Smooth muscle cell (in vitro differentiated cells): ENCODE measurements around the gene PCGF6. TPM values are rescaled to one million over a fixed set of nuclear protein-coding genes. Genes with fewer than 3 reads are reported as not detected.
A peak's percentile ranks its signal among the peaks of the same experiment; 100 is the strongest.

Source experiments
- DNase-seq: peaks from one replicate; lab custom pipeline; 2025; ENCODE audit not compliant: unreplicated experiment; lab: John Stamatoyannopoulos, UW
- H2AFZ ChIP-seq: fragments of 200-600 bp; sonication (generic); 2 replicates; pipeline ENCODE4 v1.6.0; 2016; ENCODE audit warnings: antibody characterized with exemption, low read depth, mild to moderate bottlenecking
- H3F3A ChIP-seq: fragments of 200-600 bp; sonication (generic); 2 replicates; pipeline ENCODE4 v1.6.0; 2017; ENCODE audit warnings: antibody characterized with exemption, low read depth
- H3K27ac ChIP-seq: fragments of 200-600 bp; sonication (generic); 2 replicates; pipeline ENCODE4 v1.5.1; 2016; ENCODE audit warnings: low read depth, mild to moderate bottlenecking
- H3K27me3 ChIP-seq: fragments of 200-600 bp; sonication (generic); 2 replicates; pipeline ENCODE4 v1.6.1; 2016; ENCODE audit warnings: low read depth, mild to moderate bottlenecking
- H3K36me3 ChIP-seq: fragments of 200-600 bp; sonication (generic); 2 replicates; pipeline ENCODE4 v1.5.1; 2016; ENCODE audit warnings: low read depth
- H3K4me1 ChIP-seq: fragments of 200-600 bp; sonication (generic); 2 replicates; pipeline ENCODE4 v1.5.1; 2016; ENCODE audit warnings: low read depth
- H3K4me2 ChIP-seq: fragments of 200-600 bp; sonication (generic); 2 replicates; pipeline ENCODE4 v1.6.0; 2016; ENCODE audit warnings: mild to moderate bottlenecking
- H3K4me3 ChIP-seq: fragments of 200-600 bp; sonication (generic); 2 replicates; pipeline ENCODE4 v1.5.1; 2016; ENCODE audit warnings: mild to moderate bottlenecking
- H3K79me2 ChIP-seq: fragments of 200-600 bp; sonication (generic); 2 replicates; pipeline ENCODE4 v1.6.0; 2016; ENCODE audit warnings: low read depth, mild to moderate bottlenecking
- H3K9ac ChIP-seq: fragments of 200-600 bp; sonication (generic); 2 replicates; pipeline ENCODE4 v1.6.0; 2016; ENCODE audit warnings: low read depth
- H3K9me3 ChIP-seq: fragments of 200-600 bp; sonication (generic); replicated peaks from 2 replicates; pipeline ENCODE4 v1.5.1; 2016; ENCODE audit warnings: low read depth
- H4K20me1 ChIP-seq: fragments of 200-600 bp; sonication (generic); 2 replicates; pipeline ENCODE4 v1.6.0; 2016; ENCODE audit warnings: low read depth
- WGBS: methylation state at CpG from one replicate; pipeline ENCODE4 v1.1.7; 2016; ENCODE audit warnings: low lambda C conversion rate; 5-methylcytosine and 5-hydroxymethylcytosine counted together
- polyA plus RNA-seq: library from polyadenylated mRNA; unstranded; fragments of >200 nt; fragmentation: Nextera tagmentation; extraction: Ambion mirVana; gene quantifications from 2 replicates; pipeline ENCODE4 v1.2.1, GENCODE V29; 2016
- total RNA-seq: library from RNA; depleted of rRNA; stranded (reverse); fragments of >200 nt; gene quantifications from 2 replicates; pipeline ENCODE4 v1.2.3, GENCODE V29; 2014
- TF ChIP-seq, protein P1 (sequence below): fragments of 200-600 bp; sonication (generic); IDR thresholded peaks from 2 replicates; pipeline ENCODE4 v1.5.1; 2017; ENCODE audit warnings: borderline replicate concordance, mild to moderate bottlenecking, antibody characterized with exemption; ENCODE audit not compliant: insufficient read depth, poor library complexity, severe bottlenecking

PCGF6 gene
- total and polyA plus RNA-seq, 2 experiments from 2014 or later = 8.1 to 10.4 TPM

GRCh38 chr10:103276896-103277712, 73.8 kb downstream of the PCGF6 start, which contains the start of gene INA:
Gene INA, plus strand, starts transcription at chr10:103277138. Its CDS starts 74 bp downstream, at chr10:103277212.
- H3K36me3 ChIP-seq = no peaks in the 10 kb centered on the region
- no peaks in the 10 kb centered on the region for H4K20me1 ChIP-seq
- H3F3A ChIP-seq = peaks cover 6% of the 10 kb centered on the region
- no peaks in the 10 kb centered on the region for H3K79me2 ChIP-seq
- H3K4me2 ChIP-seq = peak within 1 kb of the TSS; percentile 90
- TF ChIP-seq, protein P1, sequence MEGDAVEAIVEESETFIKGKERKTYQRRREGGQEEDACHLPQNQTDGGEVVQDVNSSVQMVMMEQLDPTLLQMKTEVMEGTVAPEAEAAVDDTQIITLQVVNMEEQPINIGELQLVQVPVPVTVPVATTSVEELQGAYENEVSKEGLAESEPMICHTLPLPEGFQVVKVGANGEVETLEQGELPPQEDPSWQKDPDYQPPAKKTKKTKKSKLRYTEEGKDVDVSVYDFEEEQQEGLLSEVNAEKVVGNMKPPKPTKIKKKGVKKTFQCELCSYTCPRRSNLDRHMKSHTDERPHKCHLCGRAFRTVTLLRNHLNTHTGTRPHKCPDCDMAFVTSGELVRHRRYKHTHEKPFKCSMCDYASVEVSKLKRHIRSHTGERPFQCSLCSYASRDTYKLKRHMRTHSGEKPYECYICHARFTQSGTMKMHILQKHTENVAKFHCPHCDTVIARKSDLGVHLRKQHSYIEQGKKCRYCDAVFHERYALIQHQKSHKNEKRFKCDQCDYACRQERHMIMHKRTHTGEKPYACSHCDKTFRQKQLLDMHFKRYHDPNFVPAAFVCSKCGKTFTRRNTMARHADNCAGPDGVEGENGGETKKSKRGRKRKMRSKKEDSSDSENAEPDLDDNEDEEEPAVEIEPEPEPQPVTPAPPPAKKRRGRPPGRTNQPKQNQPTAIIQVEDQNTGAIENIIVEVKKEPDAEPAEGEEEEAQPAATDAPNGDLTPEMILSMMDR = no peak
- DNase-seq = no peak
- H3K4me1 ChIP-seq = peaks cover 8% of the 10 kb centered on the region
- H2AFZ ChIP-seq = peak within 1 kb of the TSS; percentile 70
- 2% methylated on average over 79 of the region's 105 CpGs for WGBS
- no peak within 1 kb of the TSS for H3K27ac ChIP-seq
- H3K9me3 ChIP-seq = no peaks in the 10 kb centered on the region
- peaks cover 60% of the 10 kb centered on the region for H3K27me3 ChIP-seq
- H3K9ac ChIP-seq = no peak within 1 kb of the TSS
- H3K4me3 ChIP-seq = peak within 1 kb of the TSS; percentile 41

DNA sequence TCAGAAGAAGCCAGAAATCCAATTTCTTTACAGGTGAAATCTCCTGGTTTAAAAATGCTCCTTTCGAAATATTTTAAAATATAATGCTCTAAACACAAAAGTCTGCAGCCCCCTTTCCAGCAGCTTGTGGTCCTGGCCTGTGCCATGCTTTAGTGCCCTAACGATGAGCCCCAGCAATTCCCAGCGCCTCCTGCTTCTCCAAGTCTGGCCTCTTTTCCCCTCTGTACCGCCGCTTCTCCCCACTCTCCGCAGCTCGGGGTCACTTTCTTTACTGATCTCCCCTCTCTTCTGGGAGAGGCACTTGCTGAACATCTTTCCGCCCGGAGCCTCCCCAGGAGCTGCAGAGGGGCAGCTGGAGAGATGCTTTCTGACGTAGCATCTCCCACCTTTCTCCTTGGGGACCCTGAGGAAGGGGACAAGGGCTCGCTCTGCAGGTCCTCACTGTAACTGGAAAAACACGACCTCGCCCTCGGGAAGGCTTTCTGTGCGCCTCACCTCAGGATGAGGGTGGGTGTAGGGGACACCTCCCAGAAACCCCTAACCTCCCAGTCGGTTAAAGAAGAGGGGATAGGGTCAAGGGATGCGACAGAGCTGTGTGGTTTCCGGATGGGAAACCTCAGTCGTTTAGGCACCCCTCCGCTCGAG, 74.6 kb downstream of the PCGF6 start:
- H3K27ac ChIP-seq = no peak overlapping the region
- H3K9me3 ChIP-seq = no peaks in the 10 kb centered on the region
- no peaks in the 10 kb centered on the region for H3K36me3 ChIP-seq
- no peak overlapping the region for H2AFZ ChIP-seq
- peak overlapping the region; percentile 41 for H3K4me3 ChIP-seq
- TF ChIP-seq, protein P1 = no peak
- peaks cover 5% of the 10 kb centered on the region for H3K4me1 ChIP-seq
- H4K20me1 ChIP-seq = no peaks in the 10 kb centered on the region
- H3K4me2 ChIP-seq = peak overlapping the region; percentile 90
- DNase-seq = no peak
- H3K27me3 ChIP-seq = peaks cover 56% of the 10 kb centered on the region
- peaks cover 6% of the 10 kb centered on the region for H3F3A ChIP-seq
- H3K9ac ChIP-seq = no peak overlapping the region
- WGBS = 33% methylated on average over 21 of the region's 21 CpGs
- H3K79me2 ChIP-seq = no peaks in the 10 kb centered on the region

DNA sequence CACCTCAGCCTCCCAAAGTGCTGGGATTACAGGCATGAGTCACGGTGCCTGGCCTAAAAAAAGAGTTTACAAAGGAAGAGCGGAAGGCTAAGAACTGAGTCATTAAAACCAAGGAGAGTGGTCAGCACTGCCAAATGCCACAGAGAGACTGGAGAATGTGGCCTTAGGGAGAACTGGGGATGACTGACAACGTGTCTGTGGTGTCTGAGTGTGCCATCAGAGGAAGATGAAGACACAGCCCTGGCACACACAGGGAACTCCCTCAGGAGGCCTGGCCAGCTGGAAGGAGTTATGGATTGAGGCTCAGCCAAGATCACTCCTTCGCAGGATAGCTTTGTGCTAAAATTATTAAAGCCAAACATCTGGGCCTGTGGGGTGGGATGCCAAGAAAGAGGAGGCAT, 77.9 kb downstream of the PCGF6 start:
- 14% methylated on average over 4 of the region's 4 CpGs for WGBS
- Histone ChIP-seq H3K4me2 (no peak overlapping the region), H3K9me3 (no peaks in the 10 kb centered on the region), H4K20me1 (no peaks in the 10 kb centered on the region), H3K79me2 (no peaks in the 10 kb centered on the region), H3K4me3 (no peak overlapping the region), H2AFZ (no peak overlapping the region), H3K27me3 (peaks cover 29% of the 10 kb centered on the region), H3K4me1 (no peaks in the 10 kb centered on the region), H3F3A (peaks cover 6% of the 10 kb centered on the region), H3K27ac (peak overlapping the region; percentile 15), H3K9ac (no peak overlapping the region), H3K36me3 (no peaks in the 10 kb centered on the region)
- no peak for DNase-seq
- TF ChIP-seq, protein P1 = no peak
